H9 (cell line): ENCODE results near the gene CSMD2. TPM values are rescaled to one million over a fixed set of nuclear protein-coding genes. Genes with fewer than 3 reads are reported as not detected.

ENCODE experiments used
- DNase-seq: peaks from one replicate; pipeline ENCODE4 v3.0.0-alpha.2; 2017
- H2AFZ ChIP-seq: one replicate; pipeline ENCODE4 v1.6.1; 2013; ENCODE audit warnings: mild to moderate bottlenecking, low read length, control low read depth, moderate library complexity
- H2AK5ac ChIP-seq: 2 replicates; pipeline ENCODE4 v1.6.1; 2013; ENCODE audit warnings: low read length, control low read depth, mixed read lengths; ENCODE audit not compliant: insufficient read length
- H2BK120ac ChIP-seq: one replicate; pipeline ENCODE4 v1.6.1; 2013; ENCODE audit warnings: low read depth, mild to moderate bottlenecking, low read length, control low read depth, inconsistent platforms; ENCODE audit not compliant: poor library complexity, severe bottlenecking
- H2BK12ac ChIP-seq: 2 replicates; pipeline ENCODE4 v1.6.1; 2013; ENCODE audit warnings: low read length, control low read depth, mixed read lengths, low read depth; ENCODE audit not compliant: insufficient read length
- H2BK15ac ChIP-seq: 2 replicates; pipeline ENCODE4 v1.6.1; 2013; ENCODE audit warnings: low read depth, low read length, control low read depth
- H2BK20ac ChIP-seq: one replicate; pipeline ENCODE4 v1.6.1; 2013; ENCODE audit warnings: low read depth, mild to moderate bottlenecking, low read length, control low read depth, inconsistent platforms; ENCODE audit not compliant: poor library complexity, severe bottlenecking
- H2BK5ac ChIP-seq: 2 replicates; pipeline ENCODE4 v1.6.1; 2013; ENCODE audit warnings: low read length, control low read depth, mixed read lengths; ENCODE audit not compliant: insufficient read length
- H3K14ac ChIP-seq: 2 replicates; pipeline ENCODE4 v1.6.1; 2013; ENCODE audit warnings: low read length, control low read depth; ENCODE audit not compliant: insufficient read depth
- H3K18ac ChIP-seq: 2 replicates; pipeline ENCODE4 v1.6.1; 2013; ENCODE audit warnings: low read depth, mild to moderate bottlenecking, mixed read lengths, low read length, control low read depth; ENCODE audit not compliant: insufficient read length
- H3K23ac ChIP-seq: 2 replicates; pipeline ENCODE4 v1.6.1; 2013; ENCODE audit warnings: low read length, control low read depth, mixed read lengths, low read depth; ENCODE audit not compliant: insufficient read length
- H3K23me2 ChIP-seq: 2 replicates; pipeline ENCODE4 v1.6.1; 2013; ENCODE audit warnings: low read depth, mild to moderate bottlenecking, mixed read lengths, low read length, control low read depth; ENCODE audit not compliant: insufficient read length, poor library complexity, severe bottlenecking
- H3K27ac ChIP-seq: 2 replicates; pipeline ENCODE4 v1.5.1; 2013; ENCODE audit warnings: low read length, control low read depth, mixed read lengths, low read depth; ENCODE audit not compliant: insufficient read length
- H3K27me3 ChIP-seq: 2 replicates; pipeline ENCODE4 v1.6.1; 2013; ENCODE audit warnings: low read length, control low read depth, inconsistent platforms; ENCODE audit not compliant: insufficient read depth
- H3K4ac ChIP-seq: 2 replicates; pipeline ENCODE4 v1.6.1; 2013; ENCODE audit warnings: low read depth, mild to moderate bottlenecking, control low read depth, inconsistent platforms, low read length, moderate library complexity
- H3K4me1 ChIP-seq: 2 replicates; pipeline ENCODE4 v1.6.1; 2013; ENCODE audit warnings: low read length, control low read depth, inconsistent platforms; ENCODE audit not compliant: insufficient read depth
- H3K4me2 ChIP-seq: 2 replicates; pipeline ENCODE4 v1.6.1; 2013; ENCODE audit warnings: low read length, control low read depth, mixed read lengths; ENCODE audit not compliant: insufficient read length, insufficient read depth
- H3K56ac ChIP-seq: 2 replicates; pipeline ENCODE4 v1.6.1; 2013; ENCODE audit warnings: low read depth, mild to moderate bottlenecking, mixed read lengths, low read length, control low read depth; ENCODE audit not compliant: insufficient read length
- H3K79me1 ChIP-seq: 2 replicates; pipeline ENCODE4 v1.6.1; 2013; ENCODE audit warnings: low read depth, mild to moderate bottlenecking, moderate library complexity, low read length, control low read depth, inconsistent platforms; ENCODE audit not compliant: insufficient read depth, poor library complexity, severe bottlenecking
- H3K79me2 ChIP-seq: 2 replicates; pipeline ENCODE4 v1.6.1; 2013; ENCODE audit warnings: low read length, control low read depth, inconsistent platforms; ENCODE audit not compliant: insufficient read depth
- H3K9ac ChIP-seq: 2 replicates; pipeline ENCODE4 v1.6.1; 2013; ENCODE audit warnings: low read length, control low read depth, mixed read lengths; ENCODE audit not compliant: insufficient read length; ENCODE audit errors: extremely low read depth
- H3K9me3 ChIP-seq: one replicate; pipeline ENCODE4 v1.6.1; 2013; ENCODE audit warnings: low read depth, low read length, inconsistent platforms; ENCODE audit not compliant: control insufficient read depth
- H3T11ph ChIP-seq: one replicate; pipeline ENCODE4 v1.6.1; 2013; ENCODE audit warnings: mild to moderate bottlenecking, low read length, control low read depth, inconsistent platforms
- H4K20me1 ChIP-seq: one replicate; pipeline ENCODE4 v1.6.1; 2013; ENCODE audit not compliant: control insufficient read depth, insufficient read length, insufficient read depth
- H4K5ac ChIP-seq: 2 replicates; pipeline ENCODE4 v1.6.1; 2013; ENCODE audit warnings: low read depth, mild to moderate bottlenecking, mixed read lengths, low read length, control low read depth; ENCODE audit not compliant: insufficient read length
- H4K8ac ChIP-seq: replicated peaks from 2 replicates; pipeline ENCODE4 v1.6.1; 2013; ENCODE audit warnings: low read length, control low read depth, mixed read lengths, low read depth; ENCODE audit not compliant: insufficient read length
- H4K91ac ChIP-seq: 2 replicates; pipeline ENCODE4 v1.6.1; 2013; ENCODE audit warnings: low read depth, mild to moderate bottlenecking, moderate library complexity, mixed read lengths, low read length, control low read depth; ENCODE audit not compliant: insufficient read length
- H3K27ac Mint-ChIP-seq, 3 experiments: 2 replicates in 2 of 3; 3 replicates in 1 of 3; pipeline ENCODE4 v1.8.0; 2020 to 2021; ENCODE audit warnings: mixed read lengths in 3 of 3, mild to moderate bottlenecking in 1 of 3, moderate library complexity in 1 of 3
- H3K27me3 Mint-ChIP-seq: 2 replicates; pipeline ENCODE4 v1.8.0; 2021; ENCODE audit warnings: low read depth, mild to moderate bottlenecking, moderate library complexity, mixed read lengths
- H3K36me3 Mint-ChIP-seq, 3 experiments: 2 replicates in 2 of 3; 3 replicates in 1 of 3; pipeline ENCODE4 v1.8.0; 2020 to 2021; ENCODE audit warnings: low read depth in 3 of 3, mixed read lengths in 3 of 3; ENCODE audit not compliant: insufficient read depth in 1 of 3
- H3K4me1 Mint-ChIP-seq, 2 experiments: 2 replicates each; pipeline ENCODE4 v1.8.0; 2020; ENCODE audit warnings: mixed read lengths in 2 of 2
- H3K4me3 Mint-ChIP-seq, 2 experiments: 2 replicates in 1 of 2; 3 replicates in 1 of 2; pipeline ENCODE4 v1.8.0; 2020 to 2021; ENCODE audit warnings: mild to moderate bottlenecking in 2 of 2, mixed read lengths in 2 of 2, moderate library complexity in 1 of 2
- H3K9me3 Mint-ChIP-seq, 2 experiments: 2 replicates in 1 of 2; 3 replicates in 1 of 2; pipeline ENCODE4 v1.8.0; 2020; ENCODE audit warnings: mild to moderate bottlenecking in 2 of 2, mixed read lengths in 2 of 2, moderate library complexity in 1 of 2
- WGBS: extraction: QIAGEN DNeasy Blood & Tissue Kit; methylation state at CpG from one replicate; pipeline ENCODE4 v1.1.7; 2013; ENCODE audit warnings: missing lambda C conversion rate, low lambda C conversion rate, mixed read lengths; ENCODE audit not compliant: insufficient read length; ENCODE audit errors: extremely low coverage; 5-methylcytosine and 5-hydroxymethylcytosine counted together
- total RNA-seq: library from RNA; stranded (reverse); gene quantifications from 2 replicates; pipeline ENCODE4 v1.2.1, GENCODE V29; 2021
- TF ChIP-seq, protein P1 (sequence below): fragments of 200-600 bp; sonication (generic); conservative IDR thresholded peaks from 3 replicates; pipeline ENCODE4 v1.8.0; 2021; ENCODE audit warnings: antibody characterized with exemption, mild to moderate bottlenecking

The CSMD2 gene
- total RNA-seq, 1 experiment from 2014 or later = 6.4 TPM

DNA sequence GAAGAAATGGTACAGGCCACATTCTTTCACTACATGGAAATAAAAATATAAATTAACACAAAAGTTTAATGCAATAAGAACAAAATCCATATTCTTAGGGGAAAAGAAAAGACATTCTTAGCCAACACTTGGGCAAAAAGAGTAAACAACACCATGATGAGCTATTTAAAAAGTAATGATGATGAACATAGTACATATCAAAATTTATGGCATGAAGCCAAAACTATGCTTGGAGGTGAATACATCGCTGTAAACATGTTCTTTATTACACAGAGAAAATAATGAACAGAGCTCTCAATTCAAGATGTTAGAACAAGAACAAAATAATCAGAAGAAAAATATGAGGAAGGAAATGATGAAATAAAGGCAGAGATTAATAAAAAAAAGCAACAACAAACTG is 534.3 kb downstream of the CSMD2 start:
- Histone ChIP-seq H2BK12ac (no peak overlapping the region), H3K4me1 (peaks cover 6% of the 10 kb centered on the region; the same call in 1 of the 2 replicates), H3K27ac (no peak overlapping the region), H2BK120ac (no peak overlapping the region), H3K9ac (no peak overlapping the region), H2AFZ (no peak overlapping the region), H3K18ac (no peak overlapping the region), H2AK5ac (no peak overlapping the region), H3K27me3 (no peaks in the 10 kb centered on the region), H2BK15ac (no peak overlapping the region), H2BK20ac (no peak overlapping the region), H3K23me2 (no peaks in the 10 kb centered on the region), H3K4ac (no peak overlapping the region), H3K23ac (no peak overlapping the region), H3K9me3 (no peaks in the 10 kb centered on the region), H4K8ac (no peak overlapping the region), H3K79me1 (no peaks in the 10 kb centered on the region), H2BK5ac (no peak overlapping the region), H3K79me2 (no peaks in the 10 kb centered on the region), H4K91ac (no peak overlapping the region), H3K4me2 (no peak overlapping the region), H4K20me1 (no peaks in the 10 kb centered on the region), H4K5ac (no peak overlapping the region), H3K56ac (no peak overlapping the region), H3T11ph (no peak overlapping the region), H3K14ac (no peak overlapping the region)
- peaks cover 20% of the 10 kb centered on the region for H3K27me3 Mint-ChIP-seq
- no peaks in the 10 kb centered on the region for H3K9me3 Mint-ChIP-seq
- no CpG with 5 or more reads among the region's 1 CpG for WGBS
- H3K36me3 Mint-ChIP-seq = peaks cover 3 to 7% (median 5%) of the 10 kb centered on the region in 3 experiments
- DNase-seq = no peak
- H3K4me1 Mint-ChIP-seq = peaks cover 12 to 15% of the 10 kb centered on the region in 2 experiments
- H3K4me3 Mint-ChIP-seq = no peak overlapping the region
- TF ChIP-seq, protein P1, sequence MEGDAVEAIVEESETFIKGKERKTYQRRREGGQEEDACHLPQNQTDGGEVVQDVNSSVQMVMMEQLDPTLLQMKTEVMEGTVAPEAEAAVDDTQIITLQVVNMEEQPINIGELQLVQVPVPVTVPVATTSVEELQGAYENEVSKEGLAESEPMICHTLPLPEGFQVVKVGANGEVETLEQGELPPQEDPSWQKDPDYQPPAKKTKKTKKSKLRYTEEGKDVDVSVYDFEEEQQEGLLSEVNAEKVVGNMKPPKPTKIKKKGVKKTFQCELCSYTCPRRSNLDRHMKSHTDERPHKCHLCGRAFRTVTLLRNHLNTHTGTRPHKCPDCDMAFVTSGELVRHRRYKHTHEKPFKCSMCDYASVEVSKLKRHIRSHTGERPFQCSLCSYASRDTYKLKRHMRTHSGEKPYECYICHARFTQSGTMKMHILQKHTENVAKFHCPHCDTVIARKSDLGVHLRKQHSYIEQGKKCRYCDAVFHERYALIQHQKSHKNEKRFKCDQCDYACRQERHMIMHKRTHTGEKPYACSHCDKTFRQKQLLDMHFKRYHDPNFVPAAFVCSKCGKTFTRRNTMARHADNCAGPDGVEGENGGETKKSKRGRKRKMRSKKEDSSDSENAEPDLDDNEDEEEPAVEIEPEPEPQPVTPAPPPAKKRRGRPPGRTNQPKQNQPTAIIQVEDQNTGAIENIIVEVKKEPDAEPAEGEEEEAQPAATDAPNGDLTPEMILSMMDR = no peak
- no peak overlapping the region for H3K27ac Mint-ChIP-seq
